Stimulated activated CD8-positive, alpha-beta memory T cell treated with anti-CD3 and anti-CD28 coated beads, Interleukin-2, amount 100 ng/mL, for 48 hours (primary cell): ENCODE measurements around the gene RFLNA.

Experiments
- DNase-seq, 2 donors: peaks; one replicate each; pipeline ENCODE4 v3.0.0-alpha.2; 2020; ENCODE audit warnings: low read depth in 2 of 2

The RFLNA gene

DNA sequence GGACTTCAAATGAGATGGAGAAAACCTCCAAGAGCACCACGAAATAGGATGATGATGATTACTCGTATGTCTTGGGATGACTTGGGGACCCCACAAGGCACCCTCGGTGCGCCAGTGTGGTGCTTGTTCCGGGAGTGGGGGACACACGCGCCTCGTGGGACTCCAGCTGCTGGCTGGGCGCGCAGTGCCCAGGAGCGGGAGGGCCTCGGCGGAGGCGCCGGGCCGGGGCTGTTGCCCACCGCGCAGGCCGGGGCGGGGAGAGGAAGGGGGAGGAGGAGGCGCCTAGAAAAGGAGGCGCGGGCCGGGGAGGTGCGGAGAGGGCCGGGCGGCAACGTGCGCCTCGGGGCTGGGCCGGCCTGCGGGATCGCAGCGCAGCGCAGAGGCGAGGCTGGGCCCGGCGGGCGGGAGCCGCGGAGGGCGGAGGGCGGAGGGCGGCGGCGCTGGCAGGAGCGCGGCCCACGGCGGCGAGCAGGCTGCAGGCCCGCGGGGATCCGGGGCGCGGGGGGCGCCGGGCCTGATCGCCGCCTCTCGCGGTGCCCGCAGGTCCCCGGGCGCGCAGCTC, at the start of gene RFLNA:
RFLNA (plus strand) TSS at position 314 of the 562 bp plus-strand sequence. CDS start 337 bp downstream, outside the sequence.
- DNase-seq: no peak

DNA sequence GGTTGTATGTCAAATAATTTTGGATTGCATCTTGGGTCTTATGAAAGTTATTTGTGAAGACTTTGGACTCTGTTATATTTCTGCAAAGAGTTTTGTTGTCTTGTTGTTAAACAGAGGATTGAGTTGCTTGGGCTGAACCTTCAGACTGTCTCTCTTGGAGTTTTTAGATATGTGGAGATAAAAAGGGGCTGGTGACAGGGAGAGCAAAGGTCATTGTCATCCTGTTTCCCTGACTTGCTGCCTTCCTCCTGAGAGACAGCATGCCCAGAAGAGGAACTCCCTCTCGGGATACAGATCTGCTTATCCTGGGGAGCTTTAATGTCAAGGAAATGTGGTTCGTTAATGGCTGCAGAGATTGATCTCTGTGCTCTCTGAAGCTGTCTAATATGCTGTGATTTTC, 47.6 kb upstream of the RFLNA start:
- DNase-seq: no peak

DNA sequence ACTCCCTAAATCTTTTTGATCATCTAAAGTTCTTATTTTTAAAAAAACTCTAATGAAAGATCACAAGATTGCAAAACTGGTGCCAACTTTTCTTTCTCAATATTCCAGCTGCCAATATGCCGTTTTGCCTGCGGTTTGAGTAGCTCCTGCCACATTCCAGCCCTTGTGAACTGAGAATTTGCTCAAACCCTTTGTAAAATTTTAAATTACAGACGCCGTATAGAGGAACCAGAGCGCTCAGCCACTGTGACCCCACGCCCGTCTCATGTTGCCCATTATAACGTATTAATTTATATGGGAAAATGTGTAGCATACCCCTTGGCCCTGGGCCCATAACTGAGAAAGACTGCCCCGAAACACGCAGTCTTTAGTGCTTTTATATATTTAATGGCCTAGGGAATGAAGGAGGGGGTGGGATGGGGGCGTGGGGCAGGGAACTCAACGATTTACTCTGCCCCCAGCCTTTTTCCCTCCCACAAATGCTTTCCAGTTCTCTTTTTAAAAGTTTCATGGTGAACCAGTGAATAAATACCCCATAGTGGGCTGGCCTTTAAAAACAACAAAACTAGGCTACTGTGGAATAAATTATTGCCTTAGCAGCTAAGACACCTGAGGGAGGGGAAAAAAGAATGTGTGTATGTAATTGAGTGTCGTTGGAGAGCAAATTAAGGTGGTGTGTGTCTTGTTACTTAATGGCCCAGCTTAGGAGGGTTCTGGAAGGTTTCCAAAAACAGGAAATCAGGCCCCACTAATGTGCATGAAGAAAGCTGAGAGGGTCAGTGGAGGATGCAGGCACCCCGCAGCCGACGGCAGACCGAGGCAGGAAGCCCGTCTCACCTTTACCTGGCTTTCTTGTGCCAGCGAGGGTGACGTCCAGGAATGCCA, 45.7 kb upstream of the RFLNA start:
- DNase-seq: no peak

- DNase-seq: no peak
Observed at GRCh38 chr12:124251186-124251585, 43.7 kb upstream of the RFLNA start.

- no peak for DNase-seq
Observed at GRCh38 chr12:124252964-124253363, 41.9 kb upstream of the RFLNA start.

DNA sequence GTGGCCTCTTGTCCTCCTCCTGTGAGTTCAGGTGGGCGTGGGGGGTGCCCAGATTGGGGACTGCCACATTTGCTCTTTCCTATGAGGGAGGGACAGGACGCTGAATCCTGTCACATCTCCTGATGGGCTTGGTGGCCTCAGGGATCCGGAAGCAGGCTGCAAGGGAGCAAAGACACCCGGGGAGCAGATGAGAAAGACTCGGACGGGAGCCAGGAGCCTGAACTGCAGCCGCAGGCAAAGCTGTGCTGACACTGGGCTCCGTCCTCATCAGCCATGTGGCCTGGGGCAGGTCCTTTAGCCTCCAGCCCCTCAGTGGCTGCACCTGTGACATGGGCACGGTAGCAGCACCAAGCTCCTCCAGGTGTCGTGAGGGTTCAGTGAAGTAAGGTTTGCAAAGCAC, 40.8 kb upstream of the RFLNA start:
- no peak for DNase-seq

- no peak for DNase-seq
Observed at GRCh38 chr12:124259154-124260066, 35.5 kb upstream of the RFLNA start.

GRCh38 chr12:124261885-124262284, 33.0 kb upstream of the RFLNA start:
- DNase-seq: no peak

DNA sequence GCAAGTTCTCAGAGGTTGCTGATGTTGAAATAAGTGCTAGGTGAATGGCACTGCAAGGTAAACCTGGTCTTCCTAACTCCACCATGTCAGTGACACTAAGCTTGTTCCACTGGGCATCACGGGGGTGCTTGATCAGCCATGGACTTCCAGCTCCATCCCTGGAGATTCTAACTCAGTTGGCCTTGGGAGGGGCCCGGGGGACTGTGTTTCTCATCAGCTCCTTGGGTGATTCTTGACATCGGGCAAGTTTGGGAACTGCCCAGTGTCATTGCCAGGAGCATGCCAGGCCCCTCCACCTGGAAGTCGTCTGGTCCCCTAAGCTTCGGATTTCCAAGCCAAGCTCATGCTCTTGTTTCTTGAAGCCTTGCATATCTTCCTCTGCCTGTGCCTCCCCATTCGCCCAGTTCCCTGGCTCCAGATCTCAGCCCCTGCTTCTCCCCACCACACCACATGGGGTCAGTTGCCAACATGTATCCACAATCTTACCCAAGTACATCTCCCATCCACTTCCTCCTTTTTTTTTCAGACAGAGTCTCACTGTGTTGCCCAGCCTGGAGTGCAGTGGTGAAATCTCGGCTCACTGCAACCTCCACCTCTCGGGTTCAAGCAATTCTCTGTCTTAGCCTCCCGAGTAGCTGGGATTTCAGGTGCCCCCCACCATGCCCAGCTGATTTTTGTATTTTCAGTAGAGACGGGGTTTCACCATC, 30.7 kb upstream of the RFLNA start:
- no peak for DNase-seq

DNA sequence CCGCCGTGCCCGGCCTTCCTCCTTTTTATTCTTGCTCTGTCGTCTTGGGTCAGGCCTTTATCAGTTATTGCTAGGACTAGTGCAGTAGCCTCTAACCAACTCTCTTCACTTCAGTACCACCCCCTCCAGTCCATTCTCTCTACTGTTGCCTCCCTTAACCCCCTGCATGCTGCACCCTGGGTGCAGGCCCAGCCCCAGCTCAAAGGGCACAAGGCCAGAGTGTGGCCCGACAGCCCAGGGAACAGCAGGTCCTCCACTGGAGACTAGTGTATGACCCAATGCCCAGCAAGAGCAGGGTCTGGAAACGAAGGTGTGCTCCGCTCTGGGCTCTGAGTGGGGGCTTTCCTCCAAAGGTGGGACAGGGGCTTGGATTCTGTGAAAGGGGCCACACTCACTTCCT, 30.0 kb upstream of the RFLNA start:
- no peak for DNase-seq

DNA sequence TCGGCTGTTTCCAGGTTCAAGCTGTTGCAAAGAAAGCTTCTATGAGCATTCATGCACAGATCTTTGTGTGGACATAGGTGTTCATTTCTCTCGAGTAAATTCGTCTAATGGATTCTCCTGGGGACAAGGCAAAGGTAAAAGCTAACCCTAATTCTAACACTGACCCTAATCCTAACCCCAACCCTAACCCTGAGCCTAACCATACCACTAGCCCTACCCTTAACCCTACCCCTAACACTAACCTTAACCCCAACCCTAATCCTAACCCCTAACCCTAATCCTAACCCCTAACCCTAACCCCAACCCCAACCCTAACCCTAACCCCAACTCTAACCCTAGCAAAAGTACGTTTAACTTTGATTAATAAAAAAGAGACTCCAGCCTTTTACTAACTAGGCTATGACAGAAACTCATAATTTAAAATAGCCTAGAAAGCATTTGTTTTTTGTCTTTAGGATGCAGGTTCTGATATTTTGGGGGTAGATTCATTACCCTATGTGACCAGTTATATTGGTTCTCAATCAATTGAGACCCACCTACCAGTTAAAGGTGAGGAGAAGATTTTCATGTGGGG, 27.6 kb upstream of the RFLNA start:
- DNase-seq: no peak

GRCh38 chr12:124270671-124271070, 24.2 kb upstream of the RFLNA start:
- no peak for DNase-seq

GRCh38 chr12:124273630-124274029, 21.3 kb upstream of the RFLNA start:
- no peak for DNase-seq

- DNase-seq: no peak
Observed at GRCh38 chr12:124276337-124276736, 18.6 kb upstream of the RFLNA start.

DNA sequence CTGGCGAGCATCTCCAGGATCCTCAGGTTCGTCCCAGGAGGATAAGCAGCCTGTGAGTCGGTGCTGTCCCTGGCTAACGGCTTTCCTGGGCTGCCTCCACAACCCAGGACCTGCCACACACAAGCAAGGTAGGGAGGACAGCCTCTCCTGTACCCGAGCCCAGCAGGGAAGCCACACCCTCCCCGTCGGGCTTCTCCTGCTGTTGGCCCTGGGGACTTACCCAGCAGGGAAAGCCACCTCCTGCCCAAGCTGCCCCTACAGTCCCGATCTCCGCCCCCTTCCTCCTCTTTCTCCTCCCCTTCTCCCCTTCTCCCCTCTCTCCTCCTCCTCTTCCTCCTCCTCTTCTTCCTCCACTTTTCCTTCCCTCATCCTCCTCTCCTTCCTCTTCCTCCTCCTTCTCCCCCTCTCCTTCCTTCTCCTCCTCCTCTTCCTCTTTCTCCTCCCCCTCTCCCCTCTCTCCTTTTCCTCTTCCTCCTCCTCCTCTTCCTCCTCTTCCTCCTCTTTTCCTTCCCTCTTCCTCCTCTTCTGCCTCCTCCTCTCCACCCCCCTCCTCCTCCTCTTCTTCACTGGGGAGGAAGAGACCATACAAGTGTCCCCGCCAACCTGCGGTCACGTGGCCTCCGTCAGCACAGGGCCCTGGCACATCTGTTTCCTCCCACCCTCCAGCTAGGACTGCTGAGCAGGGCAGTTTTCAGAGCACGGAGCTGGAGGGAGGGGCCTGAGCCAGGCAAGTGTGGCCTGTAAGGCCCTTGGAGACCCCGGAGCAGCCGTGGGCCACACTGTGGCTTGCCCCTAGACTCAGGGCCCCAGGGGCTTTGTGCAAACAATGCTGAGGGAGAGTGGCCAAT, 17.3 kb upstream of the RFLNA start:
- no peak for DNase-seq

DNA sequence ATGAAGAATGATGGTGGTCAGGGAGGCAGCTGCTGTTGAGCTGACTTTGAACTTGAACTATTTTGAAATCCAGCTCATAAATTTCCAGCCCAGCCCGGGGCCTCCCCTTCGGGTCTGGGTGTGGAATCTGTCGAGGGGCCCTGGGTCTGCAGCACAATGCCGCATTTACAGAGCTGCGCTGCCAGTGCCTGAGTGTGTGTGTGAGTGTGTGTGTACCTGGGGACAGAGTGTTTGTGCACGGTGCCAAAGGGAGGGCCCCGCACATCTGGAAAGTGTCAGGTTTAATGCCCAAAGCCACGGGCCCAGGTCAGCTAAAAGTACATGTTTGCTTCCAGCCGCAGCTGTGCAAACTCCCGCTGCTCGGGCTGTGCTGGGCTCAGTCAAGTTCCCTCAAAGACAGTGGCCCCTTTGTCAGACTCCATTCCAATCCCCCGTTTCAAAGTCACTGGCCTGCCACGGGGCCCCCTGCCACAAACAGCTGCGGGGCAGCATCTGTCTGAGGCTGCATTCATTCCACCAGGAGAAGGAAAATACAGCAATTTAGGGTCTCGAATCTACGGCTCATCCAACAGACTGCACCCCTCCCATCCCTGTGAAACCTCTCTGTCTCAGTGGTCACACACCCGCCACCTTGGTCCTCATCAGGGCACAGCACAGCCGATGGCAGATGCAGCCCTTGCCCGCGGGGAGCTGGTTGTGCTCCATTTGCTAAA, 16.3 kb upstream of the RFLNA start:
- no peak for DNase-seq

- DNase-seq: no peak
Observed at GRCh38 chr12:124279315-124279714, 15.6 kb upstream of the RFLNA start.

DNA sequence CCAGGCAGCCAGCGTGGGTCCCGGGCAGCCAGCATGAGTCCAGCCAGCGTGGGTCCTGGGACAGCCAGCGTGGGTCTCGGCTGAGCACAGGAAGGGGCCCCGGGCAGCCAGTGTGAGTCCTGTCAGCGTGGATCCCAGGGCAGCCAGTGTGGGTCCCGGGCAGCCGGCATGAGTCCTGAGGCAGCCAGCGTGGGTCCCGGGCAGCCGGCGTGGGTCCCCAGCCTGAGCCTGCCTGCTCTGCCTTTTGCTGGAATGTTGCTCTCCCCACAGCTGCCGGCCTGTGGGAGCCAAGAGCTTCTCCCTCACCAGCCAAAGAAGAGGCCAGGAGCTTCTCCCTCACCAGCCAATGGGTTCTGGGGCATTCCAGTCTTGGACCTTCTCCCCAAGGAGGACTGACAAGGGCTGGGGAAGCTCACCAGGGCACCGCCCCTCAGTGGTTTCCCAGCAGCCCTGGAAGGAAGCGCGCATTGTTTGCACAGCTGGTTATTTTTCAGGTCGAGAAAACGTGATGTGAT, 15.0 kb upstream of the RFLNA start:
- no peak for DNase-seq

GRCh38 chr12:124281309-124281708, 13.6 kb upstream of the RFLNA start:
- no peak for DNase-seq

DNA sequence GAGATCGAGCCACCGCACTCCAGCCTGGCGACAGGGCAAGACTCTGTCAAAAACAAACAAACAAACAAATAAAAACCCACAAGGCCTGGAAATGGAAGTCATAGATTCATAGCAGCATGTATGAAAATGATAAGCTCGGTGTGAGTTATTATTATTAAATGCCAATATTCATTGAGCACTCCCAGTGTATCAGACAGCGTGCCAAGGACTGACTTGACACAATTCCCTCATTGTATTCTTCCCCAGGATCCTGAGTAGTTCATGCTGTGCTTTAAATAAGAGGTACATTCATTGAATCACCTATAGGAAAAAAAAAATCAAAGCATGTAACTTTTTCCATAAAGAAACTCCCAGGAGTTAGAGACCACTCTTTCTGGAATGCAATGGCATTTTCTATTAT, 12.6 kb upstream of the RFLNA start:
- DNase-seq: no peak
